Dendritic cell treated with granulocyte-macrophage colony-stimulating factor and Interleukin-4, amounts not matched to agents 40 ng/mL and 50 ng/mL, for 4 days (primary cell): Measurements from ENCODE around the gene RAB11A.
A peak's percentile ranks its signal among the peaks of the same experiment; 100 is the strongest.

Source experiments
- H3K27ac Mint-ChIP-seq: one replicate; pipeline ENCODE4 v1.8.0; 2022; ENCODE audit warnings: mild to moderate bottlenecking, mixed read lengths
- H3K27me3 Mint-ChIP-seq: one replicate; pipeline ENCODE4 v1.8.0; 2022; ENCODE audit warnings: mild to moderate bottlenecking, mixed read lengths
- H3K36me3 Mint-ChIP-seq: one replicate; pipeline ENCODE4 v1.8.0; 2022; ENCODE audit warnings: low read depth, mixed read lengths
- H3K4me1 Mint-ChIP-seq: one replicate; pipeline ENCODE4 v1.8.0; 2022; ENCODE audit warnings: low read depth, mixed read lengths
- H3K4me3 Mint-ChIP-seq: one replicate; pipeline ENCODE4 v1.8.0; 2022; ENCODE audit warnings: mild to moderate bottlenecking, moderate library complexity, mixed read lengths
- H3K9me3 Mint-ChIP-seq: one replicate; pipeline ENCODE4 v1.8.0; 2022; ENCODE audit warnings: mixed read lengths
- intact Hi-C: fragments of 100-400 bp; cut with micrococcal nuclease; formaldehyde crosslinking; loops from one replicate; pipeline ENCODE4 v1.15.0; 2022

The RAB11A gene

GRCh38 chr15:65885668-65886218 lies 16.5 kb downstream of the RAB11A start:
- Mint-ChIP-seq H3K9me3 (no peaks in the 10 kb centered on the region), H3K27ac (no peak overlapping the region), H3K27me3 (no peaks in the 10 kb centered on the region), H3K36me3 (peaks cover 65% of the 10 kb centered on the region), H3K4me3 (no peak overlapping the region), H3K4me1 (peaks cover 22% of the 10 kb centered on the region)
- intact Hi-C loops, result no loop called here

DNA sequence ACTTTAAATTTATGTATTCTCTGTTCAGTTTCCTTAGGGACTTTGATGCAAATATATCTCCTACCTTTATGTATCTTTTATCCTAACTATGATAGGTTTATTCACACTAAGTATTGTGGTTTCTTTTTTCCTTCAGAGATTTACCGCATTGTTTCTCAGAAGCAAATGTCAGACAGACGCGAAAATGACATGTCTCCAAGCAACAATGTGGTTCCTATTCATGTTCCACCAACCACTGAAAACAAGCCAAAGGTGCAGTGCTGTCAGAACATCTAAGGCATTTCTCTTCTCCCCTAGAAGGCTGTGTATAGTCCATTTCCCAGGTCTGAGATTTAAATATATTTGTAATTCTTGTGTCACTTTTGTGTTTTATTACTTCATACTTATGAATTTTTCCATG lies 18.3 kb downstream of the RAB11A start:
- Mint-ChIP-seq H3K27ac (no peak overlapping the region), H3K4me3 (no peak overlapping the region)
- intact Hi-C loops, result no loop called here

DNA sequence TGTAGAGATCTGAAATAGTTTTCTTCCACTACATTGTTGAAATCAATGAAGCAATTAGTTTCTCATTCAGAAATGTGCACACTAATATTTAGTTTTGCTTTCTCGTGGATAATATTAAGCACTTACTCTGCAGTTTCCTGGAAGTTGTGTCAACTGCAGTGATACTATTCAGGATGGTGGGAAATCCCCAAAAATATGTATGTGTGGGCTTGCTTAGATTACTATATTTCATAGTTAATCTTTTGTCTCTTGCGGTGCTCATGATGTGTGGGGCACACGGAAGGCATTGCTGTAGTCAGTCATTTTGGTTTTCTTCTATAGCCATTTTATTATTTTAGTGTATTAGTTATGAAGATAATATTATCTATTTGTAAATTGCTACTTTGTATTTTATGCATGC lies 19.7 kb downstream of the RAB11A start:
- Mint-ChIP-seq H3K4me3 (no peak overlapping the region), H3K27ac (no peak overlapping the region), H3K9me3 (no peaks in the 10 kb centered on the region), H3K36me3 (peaks cover 61% of the 10 kb centered on the region), H3K4me1 (peaks cover 11% of the 10 kb centered on the region), H3K27me3 (no peaks in the 10 kb centered on the region)
- intact Hi-C loops, result no loop called here

More for the DNA sequence above, 18.3 kb downstream of the RAB11A start:
- Mint-ChIP-seq H3K4me1 (peaks cover 22% of the 10 kb centered on the region), H3K36me3 (peaks cover 70% of the 10 kb centered on the region), H3K9me3 (no peaks in the 10 kb centered on the region), H3K27me3 (no peaks in the 10 kb centered on the region)

- Mint-ChIP-seq H3K9me3 (no peaks in the 10 kb centered on the region), H3K27ac (no peak overlapping the region), H3K4me1 (peaks cover 13% of the 10 kb centered on the region), H3K4me3 (no peak overlapping the region), H3K36me3 (peaks cover 51% of the 10 kb centered on the region), H3K27me3 (no peaks in the 10 kb centered on the region)
- intact Hi-C loops, result no loop called here
These were observed 23.8 kb downstream of the RAB11A start for GRCh38 chr15:65893060-65893459.

DNA sequence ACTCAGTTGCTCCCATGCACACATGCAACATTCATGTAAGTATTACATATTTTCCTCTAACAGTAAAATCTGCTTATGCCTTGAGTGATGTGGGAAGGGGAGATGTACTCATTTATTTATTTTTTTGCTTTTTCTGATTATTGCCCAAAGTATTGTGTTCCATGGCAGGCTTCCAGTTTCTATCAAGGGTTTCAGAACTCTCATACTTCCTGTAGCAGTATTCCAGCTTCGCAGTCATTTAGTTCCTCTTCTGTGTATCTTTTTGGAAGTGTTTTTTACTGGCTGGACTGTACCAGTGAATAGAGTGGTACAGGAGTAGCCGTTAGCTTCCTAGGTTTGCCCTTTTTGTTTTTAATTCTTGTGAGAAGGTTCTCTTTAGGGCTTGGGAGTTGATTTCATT lies 26.9 kb downstream of the RAB11A start:
- intact Hi-C loops, result no loop called here
- no peaks in the 10 kb centered on the region for H3K27me3 Mint-ChIP-seq
- H3K36me3 Mint-ChIP-seq, result peaks cover 42% of the 10 kb centered on the region
- H3K27ac Mint-ChIP-seq, result no peak overlapping the region
- H3K4me3 Mint-ChIP-seq, result no peak overlapping the region
- H3K4me1 Mint-ChIP-seq, result peaks cover 32% of the 10 kb centered on the region
- no peaks in the 10 kb centered on the region for H3K9me3 Mint-ChIP-seq

DNA sequence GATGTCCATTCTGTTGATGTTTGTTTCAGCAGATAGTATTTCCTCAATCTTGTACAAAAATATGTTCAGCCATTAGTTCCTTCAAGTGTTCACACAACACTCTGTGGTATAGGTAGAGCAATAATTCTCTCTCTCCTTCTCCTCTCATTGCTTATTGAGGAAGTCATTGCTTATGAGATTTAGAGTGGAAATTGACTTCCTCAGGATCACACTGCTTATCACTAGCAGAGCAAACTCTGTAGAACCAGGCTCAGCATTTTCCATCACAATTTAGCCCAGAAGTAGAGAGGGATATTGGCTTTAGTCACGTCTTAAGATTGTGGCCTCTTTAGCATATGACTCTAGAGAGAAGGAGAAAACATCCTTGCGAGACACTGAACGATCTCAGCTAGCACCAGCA lies 31.2 kb downstream of the RAB11A start:
- Mint-ChIP-seq H3K9me3 (no peaks in the 10 kb centered on the region), H3K27me3 (no peaks in the 10 kb centered on the region), H3K27ac (peak overlapping the region; percentile 41), H3K4me1 (peaks cover 54% of the 10 kb centered on the region), H3K36me3 (peaks cover 32% of the 10 kb centered on the region), H3K4me3 (no peak overlapping the region)
- intact Hi-C loops, result no loop called here

DNA sequence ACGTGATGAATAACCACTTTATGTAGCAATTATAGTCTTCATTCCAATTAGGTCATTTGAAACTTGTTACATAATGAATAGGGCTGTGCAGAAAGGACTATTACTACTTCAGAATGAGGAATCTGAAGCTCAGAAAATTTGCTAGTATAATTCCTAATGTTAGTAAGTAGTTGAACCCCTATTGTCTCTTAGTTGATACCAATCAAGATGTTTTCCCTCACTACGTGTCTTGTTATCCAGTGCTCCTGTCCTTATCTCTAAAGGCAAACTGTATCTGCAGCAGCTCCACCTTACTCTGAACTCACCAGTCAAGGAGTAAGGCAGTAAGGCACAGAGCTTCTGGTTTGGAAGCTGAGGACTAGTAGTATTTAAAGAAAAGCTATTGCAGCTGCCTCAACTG lies 32.0 kb downstream of the RAB11A start:
- Mint-ChIP-seq H3K4me3 (no peak overlapping the region), H3K4me1 (peaks cover 46% of the 10 kb centered on the region), H3K9me3 (no peaks in the 10 kb centered on the region), H3K27ac (no peak overlapping the region), H3K27me3 (no peaks in the 10 kb centered on the region), H3K36me3 (peaks cover 40% of the 10 kb centered on the region)
- intact Hi-C loops, result no loop called here

GRCh38 chr15:65901836-65902235 lies 32.5 kb downstream of the RAB11A start:
- Mint-ChIP-seq H3K4me3 (no peak overlapping the region), H3K4me1 (peaks cover 42% of the 10 kb centered on the region), H3K36me3 (peaks cover 40% of the 10 kb centered on the region), H3K9me3 (no peaks in the 10 kb centered on the region), H3K27ac (peak overlapping the region; percentile 77), H3K27me3 (no peaks in the 10 kb centered on the region)
- intact Hi-C loops, result no loop called here

GRCh38 chr15:65902373-65902772 lies 33.1 kb downstream of the RAB11A start:
- Mint-ChIP-seq H3K9me3 (no peaks in the 10 kb centered on the region), H3K27ac (peak overlapping the region; percentile 77), H3K4me1 (peaks cover 42% of the 10 kb centered on the region), H3K4me3 (no peak overlapping the region), H3K36me3 (peaks cover 40% of the 10 kb centered on the region), H3K27me3 (no peaks in the 10 kb centered on the region)
- intact Hi-C loops, result no loop called here

DNA sequence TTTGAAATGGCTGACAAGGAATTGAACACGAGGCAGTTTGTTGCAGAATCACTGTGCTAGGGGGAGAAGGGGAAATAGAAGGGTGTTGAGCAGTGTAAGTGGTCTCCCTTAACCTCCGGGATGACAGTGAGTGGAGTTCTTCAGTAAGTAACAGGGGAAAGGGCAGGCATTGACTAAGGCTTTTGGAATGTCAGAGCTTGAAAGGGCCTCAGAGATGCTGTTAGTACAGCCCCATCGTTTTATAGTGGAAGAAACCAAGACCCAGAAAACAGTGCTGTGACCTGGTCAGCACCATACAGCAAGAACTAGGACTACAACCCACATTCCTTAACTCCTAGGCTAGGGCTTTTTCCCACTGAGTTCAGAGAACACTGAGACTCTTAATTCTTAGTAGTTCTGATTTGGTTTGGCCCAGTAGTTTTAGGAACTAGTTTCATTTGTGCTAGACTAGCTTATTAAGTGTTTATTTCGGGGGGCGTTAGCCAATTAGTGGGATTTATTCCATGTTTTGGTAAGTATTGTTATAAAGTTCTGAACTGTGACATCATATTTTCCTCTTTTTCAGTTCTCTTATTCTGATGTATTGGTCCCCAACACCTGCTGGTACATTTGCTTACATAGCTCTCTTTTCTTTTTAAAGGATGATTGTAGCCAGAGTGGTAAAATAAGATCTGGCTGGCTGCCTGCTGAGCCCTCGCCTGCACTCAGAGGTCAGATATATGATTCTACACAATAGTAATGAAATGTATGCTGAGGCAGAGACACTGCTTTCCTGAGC lies 34.2 kb downstream of the RAB11A start:
- Mint-ChIP-seq H3K27me3 (no peaks in the 10 kb centered on the region), H3K27ac (peak overlapping the region; percentile 77), H3K4me3 (no peak overlapping the region), H3K9me3 (no peaks in the 10 kb centered on the region), H3K36me3 (peaks cover 40% of the 10 kb centered on the region), H3K4me1 (peaks cover 42% of the 10 kb centered on the region)
- intact Hi-C loops, result no loop called here

- H3K4me3 Mint-ChIP-seq, result no peak overlapping the region
- no peaks in the 10 kb centered on the region for H3K27me3 Mint-ChIP-seq
- peaks cover 43% of the 10 kb centered on the region for H3K36me3 Mint-ChIP-seq
- intact Hi-C loops, result no loop called here
- peaks cover 40% of the 10 kb centered on the region for H3K4me1 Mint-ChIP-seq
- H3K9me3 Mint-ChIP-seq, result no peaks in the 10 kb centered on the region
- no peak overlapping the region for H3K27ac Mint-ChIP-seq
These were observed 35.0 kb downstream of the RAB11A start for GRCh38 chr15:65904301-65904700.

DNA sequence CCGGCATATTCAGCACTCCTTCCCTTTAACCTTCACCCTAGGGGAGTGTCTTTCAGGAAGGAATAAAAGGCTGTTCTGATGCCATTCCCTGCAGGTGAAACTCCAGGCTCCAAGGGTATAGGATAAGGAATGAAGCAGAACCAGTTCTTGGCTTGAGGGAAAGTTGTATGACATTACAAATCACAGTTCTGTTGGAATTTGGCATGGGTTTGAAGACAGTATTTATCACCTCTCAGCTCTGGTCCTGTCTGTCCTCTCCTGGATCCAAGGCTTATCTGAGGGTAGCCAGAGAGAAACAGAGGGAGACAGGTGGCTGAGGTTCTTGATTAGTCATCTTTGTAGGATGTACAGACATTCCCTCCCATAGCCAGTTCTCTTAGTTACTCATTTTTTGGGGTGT lies 37.1 kb downstream of the RAB11A start:
- H3K36me3 Mint-ChIP-seq, result peaks cover 56% of the 10 kb centered on the region
- H3K27ac Mint-ChIP-seq, result no peak overlapping the region
- H3K27me3 Mint-ChIP-seq, result no peaks in the 10 kb centered on the region
- intact Hi-C loops, result no loop called here
- H3K4me1 Mint-ChIP-seq, result peaks cover 23% of the 10 kb centered on the region
- H3K4me3 Mint-ChIP-seq, result no peak overlapping the region
- H3K9me3 Mint-ChIP-seq, result no peaks in the 10 kb centered on the region

DNA sequence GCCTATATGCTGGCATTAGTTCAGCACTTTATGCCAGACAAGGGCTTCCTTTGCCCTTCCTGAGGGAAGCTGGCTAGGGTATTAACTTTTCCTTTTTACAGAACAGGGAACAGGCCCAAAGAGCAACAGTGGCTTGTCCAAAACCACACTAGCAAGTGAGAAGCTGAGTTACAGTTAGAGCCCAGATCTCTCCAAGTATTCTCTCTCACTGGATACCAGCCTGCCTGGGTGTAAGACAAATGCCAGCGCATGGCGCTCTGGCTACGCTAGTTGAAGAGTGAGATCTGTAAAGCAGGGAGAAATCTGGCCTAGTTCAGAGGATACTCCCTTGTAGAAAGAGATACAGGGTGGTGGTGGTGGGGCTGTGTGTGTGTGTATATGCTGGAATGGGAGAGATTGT lies 38.4 kb downstream of the RAB11A start:
- Mint-ChIP-seq H3K27me3 (no peaks in the 10 kb centered on the region), H3K9me3 (no peaks in the 10 kb centered on the region), H3K27ac (no peak overlapping the region), H3K36me3 (peaks cover 64% of the 10 kb centered on the region), H3K4me3 (no peak overlapping the region), H3K4me1 (peaks cover 14% of the 10 kb centered on the region)
- intact Hi-C loops, result no loop called here

GRCh38 chr15:65908876-65909275 lies 39.6 kb downstream of the RAB11A start:
- intact Hi-C loops, result no loop called here
- H3K36me3 Mint-ChIP-seq, result peaks cover 64% of the 10 kb centered on the region
- no peaks in the 10 kb centered on the region for H3K9me3 Mint-ChIP-seq
- no peak overlapping the region for H3K27ac Mint-ChIP-seq
- peaks cover 2% of the 10 kb centered on the region for H3K4me1 Mint-ChIP-seq
- no peak overlapping the region for H3K4me3 Mint-ChIP-seq
- H3K27me3 Mint-ChIP-seq, result no peaks in the 10 kb centered on the region

- no peak overlapping the region for H3K4me3 Mint-ChIP-seq
- intact Hi-C loops, result no loop called here
- H3K4me1 Mint-ChIP-seq, result no peaks in the 10 kb centered on the region
- no peaks in the 10 kb centered on the region for H3K27me3 Mint-ChIP-seq
- H3K36me3 Mint-ChIP-seq, result peaks cover 64% of the 10 kb centered on the region
- no peak overlapping the region for H3K27ac Mint-ChIP-seq
- H3K9me3 Mint-ChIP-seq, result no peaks in the 10 kb centered on the region
These were observed 40.5 kb downstream of the RAB11A start for GRCh38 chr15:65909831-65910230.
